ENCODE results near the gene SPIN1. TPM values are rescaled to one million over a fixed set of nuclear protein-coding genes. Genes with fewer than 3 reads are reported as not detected.

SPIN1 gene
- total and polyA plus RNA-seq, 2 of the 8 experiments (the other 6 are each of a cell fraction or from before 2014, with no cell fraction given), result 69.9 to 139 TPM

- TF ChIP-seq SUZ12 (IDR thresholded peaks at IDR 0.05; ENCODE audit: low read length), result no peak
- no peak for TF ChIP-seq JUND (IDR thresholded peaks at IDR 0.05; ENCODE audit: low read length)
- no peak for TF ChIP-seq CHD1 (IDR thresholded peaks at IDR 0.05; ENCODE audit: low read depth, low read length)
- no peak for TF ChIP-seq EZH2 (IDR thresholded peaks at IDR 0.05; ENCODE audit: low read depth, low read length, severe bottlenecking)
- no peak for TF ChIP-seq TEAD4 (IDR thresholded peaks at IDR 0.05; ENCODE audit: low read depth, low read length)
- no peak for TF ChIP-seq SAP30 (IDR thresholded peaks at IDR 0.05; ENCODE audit: insufficient read depth, insufficient replicate concordance, low read length)
- no peak for TF ChIP-seq CTBP2 (IDR thresholded peaks at IDR 0.05; ENCODE audit: borderline replicate concordance, insufficient read depth, insufficient read length, low read length)
These were observed 109.0 kb downstream of the SPIN1 start (continued) for GRCh38 chr9:88497224-88497623.
